Tibial nerve (tissue), 4 donors: ENCODE results near the gene FST. TPM values are rescaled to one million over a fixed set of nuclear protein-coding genes. Genes with fewer than 3 reads are reported as not detected.

Source experiments
- DNase-seq, 2 donors: peaks; one replicate each; pipeline ENCODE4 v3.0.0-alpha.2; 2019; ENCODE audit warnings: low spot score in 2 of 2
- H3K27ac ChIP-seq, 4 donors: fragments of 200-600 bp; sonication (generic) in 3 of 4; one replicate each; pipeline ENCODE4 v1.5.1; 2017 to 2019; ENCODE audit warnings: mild to moderate bottlenecking in 1 of 4
- H3K27me3 ChIP-seq, 2 donors: fragments of 200-600 bp; sonication (generic) in 1 of 2; one replicate each; pipeline versions ENCODE4 v1.5.1 to v1.6.0; 2017 to 2019
- H3K36me3 ChIP-seq, 3 donors: fragments of 200-600 bp; sonication (generic); one replicate each; pipeline ENCODE4 v1.5.1; 2018 to 2019
- H3K4me1 ChIP-seq, 4 donors: fragments of 200-600 bp; sonication (generic) in 3 of 4; one replicate each; pipeline ENCODE4 v1.5.1; 2017 to 2019
- H3K4me3 ChIP-seq, 4 donors: fragments of 200-600 bp; sonication (generic) in 3 of 4; one replicate each; pipeline ENCODE4 v1.5.1; 2017 to 2019; ENCODE audit warnings: mild to moderate bottlenecking in 1 of 4, moderate library complexity in 1 of 4
- H3K9me3 ChIP-seq, 4 donors: fragments of 200-600 bp; sonication (generic) in 3 of 4; one replicate each; pipeline ENCODE4 v1.5.1; 2017 to 2019
- CTCF ChIP-seq, 5 experiments: fragments of 200-600 bp in 3 of 5; fragments of 450-650 bp in 2 of 5; sonication (generic) in 3 of 5; IDR thresholded peaks; one replicate each; pipeline ENCODE4 v1.5.1; 2016 to 2019; ENCODE audit warnings: antibody characterized with exemption in 5 of 5, mild to moderate bottlenecking in 3 of 5, moderate library complexity in 2 of 5
- EP300 ChIP-seq, 2 donors: sonication (generic); formaldehyde crosslinking; IDR thresholded peaks; one replicate each; pipeline ENCODE4 v1.6.1; 2017; ENCODE audit warnings: antibody characterized with exemption in 2 of 2, mild to moderate bottlenecking in 1 of 2
- POLR2A ChIP-seq, 2 donors: fragments of 450-650 bp; IDR thresholded peaks; one replicate each; pipeline ENCODE4 v1.6.1; 2017; ENCODE audit warnings: antibody characterized with exemption in 2 of 2, mild to moderate bottlenecking in 2 of 2, moderate library complexity in 2 of 2
- WGBS, 2 donors: methylation state at CpG; one replicate each; pipeline ENCODE4 v1.1.5; 2018; 5-methylcytosine and 5-hydroxymethylcytosine counted together
- total RNA-seq, 4 donors: library from RNA; depleted of rRNA; stranded (reverse); fragments of >200 nt; gene quantifications; one replicate each; pipeline ENCODE4 v1.1.0, GENCODE V29; 2016

FST gene
- total RNA-seq, 4 donors from 2014 or later, result 1.8 to 27.3 (median 12.9) TPM

- H3K36me3 ChIP-seq, result no peaks in the 10 kb centered on the region
- DNase-seq, result no peak
- H3K9me3 ChIP-seq, result peaks cover 0 to 44% (median 2%) of the 10 kb centered on the region in 4 donors
- H3K27ac ChIP-seq, result no peak overlapping the region
- H3K4me3 ChIP-seq, result no peak overlapping the region
- no peaks in the 10 kb centered on the region for H3K27me3 ChIP-seq
- no peaks in the 10 kb centered on the region for H3K4me1 ChIP-seq
- TF ChIP-seq CTCF (IDR thresholded peaks at IDR 0.05) (no peak), EP300 (IDR thresholded peaks at IDR 0.05) (no peak), POLR2A (IDR thresholded peaks at IDR 0.05) (no peak)
Observed at GRCh38 chr5:53512539-53512938, 32.1 kb downstream of the FST start.

DNA sequence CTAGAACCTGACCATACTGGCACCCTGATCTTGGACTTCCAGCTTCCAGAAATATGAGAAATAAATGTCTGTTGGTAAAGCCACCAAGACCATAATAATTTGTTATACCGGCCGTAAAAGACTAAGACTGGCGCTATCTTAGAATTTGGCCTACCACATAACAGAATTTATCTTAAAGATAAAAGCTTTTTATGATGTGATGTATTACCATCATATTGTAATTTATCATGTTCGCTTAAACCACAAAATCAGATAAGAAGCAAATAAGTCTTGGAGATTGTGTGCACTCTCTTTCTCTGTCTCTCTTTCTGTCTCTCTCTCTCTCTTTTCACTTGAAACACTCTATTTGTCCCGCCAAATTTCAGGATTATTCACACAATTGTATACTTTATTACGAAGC lies 35.6 kb downstream of the FST start:
- no peak overlapping the region for H3K27ac ChIP-seq
- DNase-seq, result no peak
- no peak for TF ChIP-seq CTCF (IDR thresholded peaks at IDR 0.05)
- no peak for TF ChIP-seq EP300 (IDR thresholded peaks at IDR 0.05)
- no peak for TF ChIP-seq POLR2A (IDR thresholded peaks at IDR 0.05)
- WGBS, 2 donors, result 83 to 90% methylated on average over 6 of the region's 6 CpGs
- H3K4me1 ChIP-seq, result no peaks in the 10 kb centered on the region
- no peak overlapping the region for H3K4me3 ChIP-seq
- H3K9me3 ChIP-seq, result peaks cover 0 to 19% (median 0%) of the 10 kb centered on the region in 4 donors
- no peaks in the 10 kb centered on the region for H3K36me3 ChIP-seq
- H3K27me3 ChIP-seq, result no peaks in the 10 kb centered on the region

- TF ChIP-seq POLR2A (IDR thresholded peaks at IDR 0.05), result no peak
- TF ChIP-seq CTCF (IDR thresholded peaks at IDR 0.05), result no peak
- no peak for TF ChIP-seq EP300 (IDR thresholded peaks at IDR 0.05)
- Histone ChIP-seq H3K27ac (no peak overlapping the region), H3K27me3 (no peaks in the 10 kb centered on the region), H3K4me3 (no peak overlapping the region), H3K9me3 (peaks cover 0 to 13% (median 4%) of the 10 kb centered on the region in 4 donors), H3K4me1 (no peaks in the 10 kb centered on the region), H3K36me3 (no peaks in the 10 kb centered on the region)
- DNase-seq, result no peak
Observed at GRCh38 chr5:53520813-53521212, 40.4 kb downstream of the FST start.

Other genes with a start within 250 kb of the FST start
- gene NDUFS4, start 80.0 kb downstream of the FST start, total RNA-seq, result 10 to 100 TPM; 46.3 to 85.9 (median 67.7) TPM